NCI-H345 treated with DMSO at 0.1 percent for 48 hours (cell line): Measurements from ENCODE around the gene CCDC34.
A peak's percentile ranks its signal among the peaks of the same experiment; 100 is the strongest.
"Not testable (repeated sequence)": the region's sequence is repeated elsewhere in the genome, so short reads cannot be mapped to it uniquely, and the experiment has no call there.

ENCODE experiments used
- DNase-seq: peaks from one replicate; lab custom pipeline; 2025; ENCODE audit not compliant: unreplicated experiment; lab: John Stamatoyannopoulos, UW

The CCDC34 gene

DNA sequence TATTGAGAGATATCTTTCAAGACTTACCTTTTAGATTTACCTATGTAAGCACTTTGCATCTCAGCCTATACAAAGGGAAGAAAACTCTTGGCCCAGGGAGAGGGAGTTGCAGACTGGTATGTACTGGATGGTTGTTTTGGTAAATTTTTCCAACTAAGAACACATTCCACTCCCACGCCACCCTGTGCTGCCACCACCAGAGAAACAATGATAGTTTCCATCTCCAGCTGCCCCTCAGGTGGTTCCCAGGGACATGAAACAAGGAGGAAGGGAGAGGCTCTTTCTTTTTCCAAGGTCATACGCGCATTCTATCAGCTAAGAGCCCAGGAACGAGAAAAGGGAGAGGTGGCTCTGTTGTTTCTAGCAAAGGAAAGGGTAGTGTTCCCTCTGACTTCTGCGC is 34.4 kb downstream of the CCDC34 start:
- no peak for DNase-seq

DNA sequence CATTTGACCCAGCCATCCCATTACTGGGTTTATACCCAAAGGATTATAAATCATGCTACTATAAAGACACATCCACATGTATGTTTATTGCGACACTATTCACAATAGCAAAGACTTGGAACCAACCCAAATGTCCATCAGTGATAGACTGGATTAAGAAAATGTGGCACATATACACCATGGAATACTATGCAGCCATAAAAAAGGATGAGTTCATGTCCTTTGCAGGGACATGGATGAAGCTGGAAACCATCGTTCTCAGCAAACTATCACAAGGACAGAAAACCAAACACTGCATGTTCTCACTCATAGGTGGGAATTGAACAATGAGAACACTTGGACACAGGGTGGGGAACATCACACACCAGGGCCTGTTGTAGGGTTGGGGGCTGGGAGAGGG is 36.0 kb downstream of the CCDC34 start:
- DNase-seq, result not testable (repeated sequence)

DNA sequence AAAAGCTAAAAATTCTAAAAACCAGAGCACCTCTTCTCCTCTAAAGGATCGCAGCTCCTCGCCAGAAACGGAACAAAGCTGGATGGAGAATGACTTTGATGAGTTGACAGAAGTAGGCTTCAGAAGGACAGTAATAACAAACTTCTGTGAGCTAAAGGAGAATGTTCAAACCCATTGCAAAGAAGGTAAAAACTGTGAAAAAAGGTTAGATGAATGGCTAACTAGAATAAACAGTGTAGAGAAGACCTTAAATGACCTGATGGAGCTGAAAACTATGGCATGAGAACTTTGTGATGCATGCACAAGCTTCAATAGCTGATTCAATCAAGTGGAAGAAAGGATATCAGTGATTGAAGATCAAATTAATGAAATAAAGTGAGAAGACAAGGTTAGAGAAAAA is 40.8 kb downstream of the CCDC34 start:
- DNase-seq, result not testable (repeated sequence)

DNA sequence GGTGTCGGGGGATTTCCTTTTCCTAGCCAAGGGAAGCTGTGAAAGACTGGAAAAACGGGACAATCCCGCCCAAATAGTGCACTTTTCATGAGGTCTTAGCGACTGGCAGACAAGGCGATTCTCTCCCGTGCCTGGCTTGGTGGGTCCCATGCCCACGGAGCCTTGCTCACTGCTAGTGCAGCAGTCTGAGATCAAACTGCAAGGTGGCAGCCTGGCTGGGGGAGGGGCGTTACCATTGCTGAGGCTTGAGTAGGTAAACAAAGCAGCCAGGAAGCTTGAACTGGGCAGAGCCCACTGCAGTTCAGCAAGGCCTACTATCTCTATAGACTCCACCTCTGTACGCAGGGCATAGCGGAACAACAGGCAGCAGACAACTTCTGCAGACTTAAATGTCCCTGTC is 41.7 kb downstream of the CCDC34 start:
- not testable (repeated sequence) for DNase-seq

DNA sequence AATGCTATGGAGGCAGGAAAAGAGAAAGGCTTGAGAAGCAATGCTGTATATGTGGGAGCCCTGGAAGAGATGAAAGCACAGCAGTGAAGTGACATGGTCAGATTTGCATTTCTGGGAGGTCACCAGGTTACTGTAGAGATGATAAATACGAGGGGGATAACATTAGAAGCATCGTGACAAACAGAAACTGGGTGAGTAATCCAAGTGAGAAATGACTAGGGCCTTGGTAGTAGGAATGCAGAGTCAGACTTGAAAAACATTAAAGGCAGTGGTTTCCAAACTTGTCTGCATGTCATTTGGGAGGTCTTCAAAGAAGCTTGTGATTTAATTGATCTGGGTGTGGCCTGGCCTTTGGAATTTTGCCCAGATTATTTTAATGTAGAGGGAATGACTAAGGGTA is 43.9 kb downstream of the CCDC34 start:
- no peak for DNase-seq

DNA sequence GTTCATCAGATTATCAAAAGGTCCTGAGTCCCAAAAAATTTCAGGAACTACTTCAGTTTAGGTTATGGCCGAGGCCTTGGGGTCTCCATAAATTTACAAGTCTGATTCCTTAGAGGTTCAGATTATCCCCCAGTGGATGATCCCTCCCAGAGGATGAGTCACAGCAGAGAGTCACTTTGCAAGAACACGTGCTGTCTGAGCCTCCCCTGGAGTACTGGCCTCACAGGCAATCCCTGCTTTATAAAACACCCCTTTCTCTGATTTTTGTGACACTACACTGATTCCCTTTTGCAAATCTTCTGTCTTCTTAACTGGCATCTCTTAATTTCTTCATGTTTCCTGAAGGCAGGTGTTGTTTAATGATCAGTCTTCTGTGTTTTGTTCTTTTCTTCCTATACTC is 45.3 kb downstream of the CCDC34 start:
- no peak for DNase-seq

DNA sequence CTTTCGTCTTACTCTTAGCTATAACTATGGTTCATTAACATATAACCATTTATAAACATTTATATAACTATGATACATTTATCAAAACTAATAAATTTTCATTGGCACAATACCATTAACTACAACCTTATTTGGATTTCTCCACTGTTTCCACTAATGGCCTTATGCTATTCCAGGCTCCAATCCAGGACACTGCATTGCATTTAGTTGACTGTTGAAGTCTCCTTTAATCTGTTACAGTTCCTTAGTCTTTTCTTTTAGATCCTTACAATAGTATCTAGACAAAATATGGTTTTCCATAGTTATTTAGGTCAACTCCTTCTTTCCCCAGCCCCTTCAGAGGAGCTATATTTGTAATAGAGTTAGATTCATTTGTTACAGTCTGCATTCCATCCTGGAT is 47.2 kb downstream of the CCDC34 start:
- DNase-seq, result no peak

DNA sequence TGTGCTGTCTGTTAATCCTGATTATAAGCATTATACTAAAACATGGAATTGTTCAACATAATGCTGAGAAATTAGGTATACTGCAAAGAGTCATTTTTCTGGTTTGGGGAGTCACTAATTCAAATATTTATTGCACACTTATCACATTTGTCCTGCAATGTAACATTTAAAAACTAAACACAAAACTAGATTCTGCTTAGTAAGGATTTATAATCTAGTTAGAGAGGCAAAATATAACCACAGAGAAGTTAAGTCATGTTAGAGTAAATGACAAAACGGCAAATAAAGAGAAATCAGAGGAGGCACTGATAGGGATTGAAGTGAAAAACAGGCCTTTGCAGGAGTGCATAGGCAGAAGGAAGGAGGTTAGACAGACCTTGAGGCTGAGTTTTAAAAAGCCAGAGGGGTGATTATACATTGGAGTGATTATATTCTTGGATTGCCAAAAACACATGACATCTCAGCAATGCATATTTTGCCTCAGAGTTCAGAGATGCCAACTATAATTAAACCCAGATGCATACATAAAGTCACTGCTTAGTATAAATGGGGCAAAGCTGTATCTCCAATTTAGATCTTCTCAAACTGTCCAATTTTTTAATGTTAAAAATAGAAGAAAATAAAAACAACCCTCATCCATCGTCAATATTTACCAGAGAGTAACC is 49.7 kb downstream of the CCDC34 start:
- DNase-seq, result no peak

DNA sequence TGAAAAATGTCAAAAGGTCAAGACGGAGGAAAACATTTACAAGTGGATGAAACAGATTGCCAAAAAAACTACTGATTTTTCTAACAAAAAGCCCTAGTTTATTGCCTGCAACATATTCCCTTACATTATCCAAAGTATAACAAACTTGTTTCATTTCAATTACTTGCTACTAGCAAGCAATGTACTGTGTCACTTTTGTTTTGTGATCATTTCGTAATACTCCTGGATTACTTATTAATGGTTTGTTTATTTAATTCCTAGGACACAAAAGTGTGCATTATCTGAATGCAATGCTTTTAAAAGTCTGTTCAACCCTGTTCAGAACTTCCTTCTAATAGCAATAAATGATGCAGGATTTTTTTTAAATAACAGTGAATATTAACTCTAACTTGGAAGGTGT is 50.9 kb downstream of the CCDC34 start:
- DNase-seq, result no peak

DNA sequence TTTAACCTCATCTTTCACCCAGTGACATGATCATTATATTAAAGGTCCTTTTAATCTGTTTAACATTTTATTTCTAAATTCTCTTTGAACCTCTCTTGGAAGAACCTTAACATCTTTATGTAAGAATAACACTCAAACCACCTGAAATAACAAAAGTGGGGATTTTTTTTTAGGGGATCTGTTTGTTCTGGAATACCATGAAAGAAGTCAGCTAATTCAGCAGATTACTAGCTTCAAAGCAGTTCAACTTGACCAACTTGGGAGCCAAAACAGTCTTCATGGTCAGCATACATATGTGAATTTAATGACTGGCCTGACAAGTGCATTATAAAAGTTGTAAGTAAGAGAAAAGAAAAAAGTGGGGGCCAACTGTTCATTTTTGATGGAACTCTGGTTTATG is 52.3 kb downstream of the CCDC34 start:
- no peak for DNase-seq

DNA sequence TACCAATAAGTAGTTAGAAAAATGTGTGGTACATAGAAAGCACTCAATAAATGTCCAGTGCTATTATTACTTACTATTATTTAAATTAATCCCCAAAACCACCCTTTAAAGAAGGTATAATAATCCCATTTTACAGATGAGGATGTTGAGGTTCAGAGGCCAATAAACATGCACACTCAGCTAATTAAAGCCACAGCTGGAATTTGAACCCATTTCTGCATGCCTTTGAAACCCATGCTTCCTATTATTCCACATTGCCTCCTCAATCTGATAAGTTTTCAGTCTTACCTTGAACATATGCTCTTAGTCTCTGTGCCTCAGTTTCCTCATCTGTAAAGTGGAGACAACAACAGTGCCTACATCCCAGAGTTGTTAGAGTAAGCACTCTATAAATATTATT is 52.8 kb downstream of the CCDC34 start:
- DNase-seq, result no peak

DNA sequence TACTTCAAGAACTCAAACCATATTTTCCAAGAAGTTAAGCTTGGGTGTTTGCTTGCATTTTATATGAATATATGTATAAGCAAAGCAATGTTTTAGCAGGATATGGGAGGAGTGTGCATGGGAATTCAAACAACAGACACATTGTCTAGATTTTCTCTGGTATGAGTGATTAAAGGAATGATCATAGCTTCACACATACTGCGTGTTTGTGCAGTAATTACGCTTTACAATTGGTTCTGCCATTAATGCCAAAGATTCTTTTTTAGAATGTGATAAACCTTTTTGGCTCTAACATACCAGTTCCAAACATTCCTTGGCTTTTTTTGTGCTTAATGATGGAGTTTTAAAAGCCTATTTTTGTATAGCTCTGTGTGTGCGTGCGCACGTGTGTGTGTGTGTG is 54.0 kb downstream of the CCDC34 start:
- DNase-seq, result no peak

DNA sequence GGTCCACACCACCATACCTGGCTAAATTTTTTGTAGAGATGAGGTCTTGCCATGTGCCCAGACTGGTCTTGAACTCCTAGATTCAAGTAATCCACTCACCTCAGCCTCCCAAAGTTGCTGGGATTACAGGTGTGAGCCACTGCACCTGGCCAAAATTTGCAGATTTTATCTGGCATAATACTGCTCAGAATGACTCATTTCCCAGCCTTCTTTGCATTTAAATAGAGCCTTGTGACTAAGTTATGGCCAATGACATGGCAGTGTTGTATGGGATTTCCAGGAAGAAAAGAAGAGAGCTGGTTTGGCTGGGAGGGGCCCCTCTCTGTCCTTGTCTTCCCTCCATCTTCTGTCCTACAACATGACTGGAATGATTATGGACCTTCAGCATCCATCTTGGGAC is 55.8 kb downstream of the CCDC34 start:
- DNase-seq, result no peak

DNA sequence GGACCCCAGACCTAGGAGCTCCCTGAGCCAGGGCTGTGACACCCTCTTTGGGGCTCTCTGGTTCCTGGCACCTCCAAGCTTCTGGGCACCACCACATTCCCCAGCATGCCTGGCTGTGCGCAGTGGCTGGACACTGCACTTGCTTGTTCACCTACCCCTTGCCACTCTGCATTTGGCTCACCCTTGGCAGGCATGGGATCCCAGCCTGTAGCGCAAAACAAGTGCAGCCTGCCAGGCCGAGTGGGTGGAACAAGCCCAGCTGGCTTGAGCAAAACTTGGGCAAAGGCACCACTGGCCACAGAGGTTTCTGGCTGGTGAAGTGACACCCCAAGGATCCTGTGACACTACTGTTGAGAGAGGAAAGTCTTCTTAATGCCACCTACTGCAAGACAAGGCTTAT is 57.3 kb downstream of the CCDC34 start:
- DNase-seq, result no peak

DNA sequence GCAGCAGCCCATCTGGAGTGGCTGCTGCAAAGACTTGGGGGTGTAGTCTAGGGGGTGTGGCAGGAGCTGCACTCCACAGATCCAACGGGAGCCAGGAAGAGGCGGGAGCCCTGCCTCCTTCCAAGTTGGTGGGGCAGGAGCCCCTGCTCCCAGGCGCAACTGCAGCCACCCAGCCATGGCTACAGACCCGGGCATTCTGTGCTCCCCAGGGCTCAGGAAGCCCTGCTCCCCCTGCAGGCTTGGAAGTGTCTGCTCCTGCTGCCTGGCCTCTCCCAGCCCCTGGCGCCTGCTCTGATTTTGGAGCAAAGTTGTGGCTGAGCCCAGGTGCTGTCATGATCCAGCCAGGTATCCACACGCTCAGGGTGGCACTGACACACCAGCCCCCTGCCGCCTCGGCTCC is 58.5 kb downstream of the CCDC34 start:
- DNase-seq, result no peak

DNA sequence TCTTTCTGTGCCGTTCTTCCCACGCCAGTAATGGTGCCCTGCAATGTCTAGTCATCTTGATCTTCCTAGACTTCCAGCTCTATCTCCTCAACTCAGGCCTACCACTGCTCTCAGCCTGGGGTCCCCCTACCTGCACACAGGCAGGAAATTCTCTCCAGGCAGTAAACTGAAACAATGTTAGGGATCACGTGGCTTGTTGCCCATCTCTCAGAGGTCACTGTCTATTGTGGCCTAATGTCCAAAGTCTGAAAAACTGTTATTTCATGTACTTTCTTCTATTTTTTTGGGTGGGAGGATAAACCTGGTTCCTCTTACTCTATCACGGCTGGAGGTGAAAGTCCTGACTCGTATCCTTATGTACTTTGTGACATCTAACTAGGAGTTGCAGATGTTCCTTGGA is 59.1 kb downstream of the CCDC34 start:
- DNase-seq, result no peak

DNA sequence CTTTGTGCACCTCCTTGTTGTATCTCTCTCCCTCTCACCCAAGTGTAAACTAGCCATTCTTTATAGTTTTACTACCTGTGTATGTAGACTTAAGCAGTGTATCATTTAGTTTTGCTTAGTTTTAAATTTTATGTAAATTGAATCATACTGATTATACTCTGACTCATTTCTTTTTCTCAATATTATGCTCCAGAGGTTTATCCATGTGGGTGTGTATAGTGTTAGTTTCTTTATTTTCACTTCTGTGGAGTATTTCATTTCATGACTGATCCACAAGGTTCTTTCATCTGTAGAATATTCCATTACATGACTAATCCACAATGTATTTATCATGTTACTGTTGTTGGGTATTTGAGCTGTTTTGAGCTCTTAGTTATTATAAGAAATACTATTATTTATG is 62.0 kb downstream of the CCDC34 start:
- no peak for DNase-seq

DNA sequence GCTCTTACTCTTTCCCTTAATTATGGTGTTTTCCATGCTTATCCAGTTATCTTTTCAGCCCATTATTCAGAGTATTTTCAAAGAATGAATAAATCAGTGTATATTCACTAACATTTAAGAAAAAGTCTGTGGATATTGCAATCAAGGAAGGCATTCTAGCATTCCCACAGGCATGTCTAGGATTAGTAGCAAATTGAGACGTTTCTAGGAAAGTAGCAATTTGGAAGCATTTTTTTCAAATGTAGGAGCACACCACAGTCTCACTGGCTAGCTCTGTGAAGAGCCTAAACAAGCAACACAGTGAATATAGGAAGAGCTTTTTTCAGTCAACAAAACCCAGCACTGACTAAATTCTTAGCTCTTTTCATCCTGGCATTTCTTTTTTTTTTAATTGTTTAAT is 65.4 kb downstream of the CCDC34 start:
- no peak for DNase-seq

DNA sequence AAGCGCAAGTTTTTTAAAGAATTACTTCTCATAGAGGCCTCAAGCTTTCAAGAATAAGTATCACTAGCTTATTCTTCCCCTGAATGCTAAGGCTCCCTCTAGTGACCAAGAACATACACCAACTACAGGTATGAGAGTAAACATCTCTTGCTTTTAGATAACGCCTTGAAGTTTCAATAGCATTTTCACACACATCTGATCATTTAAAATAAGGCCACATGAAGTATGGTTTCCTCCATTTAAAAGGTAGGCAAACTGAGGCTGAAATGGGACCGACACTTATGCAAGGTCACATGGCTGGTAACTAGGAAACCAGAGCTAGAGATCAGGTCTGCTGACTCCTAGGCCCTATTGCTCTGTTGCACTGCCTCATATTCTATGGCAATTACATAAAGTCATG is 66.5 kb downstream of the CCDC34 start:
- DNase-seq, result peak; percentile 27

DNA sequence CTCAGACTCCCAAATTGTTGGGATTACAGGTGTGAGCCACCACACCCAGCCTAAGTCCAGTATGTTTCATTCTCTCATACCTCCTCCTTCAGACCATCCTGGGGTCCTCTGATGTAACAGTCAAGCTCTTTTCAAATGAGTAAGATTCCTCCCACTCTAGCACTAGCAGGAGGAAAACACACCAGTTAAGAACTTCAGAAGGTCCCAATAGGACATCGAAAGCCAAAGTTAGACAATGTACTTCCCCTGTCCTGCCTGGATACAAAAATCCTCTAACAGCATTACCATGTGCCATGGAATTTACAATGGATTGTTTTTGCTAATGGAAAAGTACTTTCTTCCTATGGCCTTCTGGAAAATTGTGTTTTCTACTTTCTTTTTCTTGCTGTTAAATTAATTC is 67.1 kb downstream of the CCDC34 start:
- peak; percentile 1 for DNase-seq

DNA sequence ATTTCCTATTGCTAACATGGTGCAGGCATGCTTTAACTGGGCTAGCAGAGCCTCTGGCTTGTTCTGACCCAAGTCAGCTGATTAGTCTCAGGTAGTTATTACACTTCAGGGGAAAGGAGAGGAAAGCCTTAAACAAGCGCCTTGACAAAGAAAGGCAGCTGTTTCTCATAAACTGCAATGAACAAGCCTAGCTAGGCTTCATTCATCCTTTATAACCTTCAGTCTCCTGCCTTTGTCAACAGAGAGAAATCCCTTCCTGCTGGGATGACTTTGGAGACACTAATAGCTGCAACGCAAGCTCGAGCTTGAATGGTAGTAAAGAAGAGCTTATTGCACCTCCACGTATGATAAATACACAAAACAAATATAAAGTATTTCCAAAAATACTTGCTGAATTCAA is 68.4 kb downstream of the CCDC34 start:
- peak; percentile 60 for DNase-seq

DNA sequence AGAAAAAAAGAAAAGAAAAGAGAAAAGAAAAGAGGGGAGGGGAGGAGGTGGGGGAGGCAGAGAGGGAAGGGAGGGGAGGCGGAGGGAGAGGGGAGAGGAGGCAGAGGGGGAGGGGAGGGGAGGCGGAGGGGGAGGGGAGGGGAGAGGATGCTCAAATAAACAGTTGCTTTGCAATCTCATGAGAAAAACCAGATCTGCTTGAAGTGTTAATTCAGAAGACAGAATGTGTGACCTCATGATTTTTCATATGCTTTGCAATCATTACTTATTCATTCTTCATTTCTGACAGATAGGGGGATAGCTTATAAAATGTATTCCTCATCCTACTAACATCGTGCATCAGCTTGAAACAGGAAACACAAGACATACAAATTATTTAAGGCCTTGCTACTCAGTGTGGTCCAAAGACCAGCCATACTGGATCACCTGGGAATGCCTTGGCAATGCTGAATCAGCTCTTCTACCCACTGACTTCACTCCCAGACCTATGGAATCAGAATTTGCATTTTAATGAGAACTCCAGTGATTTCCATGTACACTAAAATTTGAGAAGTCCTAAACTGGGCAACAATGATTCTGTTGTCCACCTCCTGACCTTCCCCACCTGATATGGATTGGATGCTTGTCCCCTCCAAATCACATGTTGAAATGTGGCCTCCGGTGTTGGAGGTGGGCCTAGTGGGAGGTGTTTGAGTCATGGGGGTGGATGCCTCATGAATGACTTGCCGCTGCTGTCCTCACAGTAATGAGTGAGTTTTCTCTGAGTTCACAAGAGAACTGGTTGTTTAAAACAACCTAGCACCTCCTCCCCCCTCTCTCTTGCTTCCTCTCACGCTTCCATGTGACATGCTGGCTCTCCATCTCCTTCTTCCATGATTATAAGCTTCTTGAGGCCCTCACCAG is 69.2 kb downstream of the CCDC34 start:
- no peak for DNase-seq

DNA sequence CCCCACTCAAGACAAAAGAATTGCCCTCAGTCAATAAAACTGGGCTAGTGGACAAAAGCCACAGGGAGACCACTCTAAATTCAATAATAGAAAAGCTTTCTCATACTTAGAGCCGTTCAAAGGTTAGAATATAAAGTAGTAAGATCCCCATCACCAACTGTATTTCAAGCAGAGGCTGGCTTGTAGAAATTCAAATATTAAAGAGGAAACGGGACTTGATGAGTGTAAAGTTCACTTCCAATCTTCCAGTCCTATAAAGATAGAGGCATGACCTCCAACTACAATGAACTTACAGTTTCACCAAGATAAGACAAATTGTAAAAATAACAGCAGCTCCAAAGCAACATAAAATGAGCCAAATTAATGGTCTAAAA is 70.4 kb downstream of the CCDC34 start:
- no peak for DNase-seq
